Activated CD4-positive, alpha-beta T cell treated with anti-CD3 and anti-CD28 coated beads, Interleukin-2, amount 10 ng/mL, durations not matched to agents 7 days and 5 days (primary cell): ENCODE measurements around the gene METTL21A. TPM values are rescaled to one million over a fixed set of nuclear protein-coding genes. Genes with fewer than 3 reads are reported as not detected.
"Not testable (repeated sequence)": the region's sequence is repeated elsewhere in the genome, so short reads cannot be mapped to it uniquely, and the experiment has no call there.

Experiments
- CTCF ChIA-PET: fragments of 350-600 bp; sonication (Branson Sonifier 250); formaldehyde crosslinking; loops from one replicate; lab custom pipeline; 2021; ENCODE audit warnings: antibody characterized with exemption; lab: Charles Lee
- POLR2A ChIA-PET: fragments of 350-600 bp; sonication (Branson Sonifier 250); formaldehyde crosslinking; loops from one replicate; lab custom pipeline; 2021; ENCODE audit warnings: antibody characterized with exemption; lab: Charles Lee
- DNase-seq: peaks from one replicate; pipeline ENCODE4 v3.0.0-alpha.2; 2020
- H3K27ac Mint-ChIP-seq: one replicate; pipeline ENCODE4 v1.8.0; 2021; ENCODE audit warnings: mild to moderate bottlenecking, moderate library complexity, mixed read lengths
- H3K27me3 Mint-ChIP-seq: one replicate; pipeline ENCODE4 v1.8.0; 2021; ENCODE audit warnings: mixed read lengths
- H3K36me3 Mint-ChIP-seq: one replicate; pipeline ENCODE4 v1.8.0; 2021; ENCODE audit warnings: low read depth, mixed read lengths
- H3K4me1 Mint-ChIP-seq: one replicate; pipeline ENCODE4 v1.8.0; 2021; ENCODE audit warnings: mixed read lengths
- H3K4me3 Mint-ChIP-seq: one replicate; pipeline ENCODE4 v1.8.0; 2021; ENCODE audit warnings: mild to moderate bottlenecking, moderate library complexity, mixed read lengths
- H3K9me3 Mint-ChIP-seq: one replicate; pipeline ENCODE4 v1.8.0; 2021; ENCODE audit warnings: mixed read lengths
- total RNA-seq, 2 experiments: library from RNA; stranded (reverse); gene quantifications; one replicate each; pipeline ENCODE4 v1.2.3, GENCODE V29; 2021

METTL21A gene
- total RNA-seq, 2 experiments from 2014 or later, result 18.8 to 19.3 TPM

- Mint-ChIP-seq H3K36me3 (no peaks in the 10 kb centered on the region), H3K27me3 (peaks cover 4% of the 10 kb centered on the region), H3K4me3 (no peak overlapping the region), H3K27ac (no peak overlapping the region), H3K9me3 (peaks cover 13% of the 10 kb centered on the region), H3K4me1 (no peaks in the 10 kb centered on the region)
- no peak for DNase-seq
- POLR2A ChIA-PET, result interaction anchor here (0.6 kb wide), 1 partner anchor 490 kb away, joined by 3 read pairs; no protein-coding TSS in a partner anchor
- CTCF ChIA-PET, result no interaction called here
Measured at GRCh38 chr2:207640661-207641060, 15.5 kb upstream of the METTL21A start.

- Mint-ChIP-seq H3K4me3 (no peak overlapping the region), H3K4me1 (no peaks in the 10 kb centered on the region), H3K36me3 (no peaks in the 10 kb centered on the region), H3K27ac (no peak overlapping the region), H3K27me3 (peaks cover 4% of the 10 kb centered on the region), H3K9me3 (peaks cover 13% of the 10 kb centered on the region)
- POLR2A ChIA-PET, result interaction anchor here (0.6 kb wide), 1 partner anchor 489 kb away, joined by 3 read pairs; no protein-coding TSS in a partner anchor
- CTCF ChIA-PET, result no interaction called here
- DNase-seq, result no peak
Measured at GRCh38 chr2:207640160-207640559, 15.0 kb upstream of the METTL21A start.

- peaks cover 13% of the 10 kb centered on the region for H3K9me3 Mint-ChIP-seq
- peak overlapping the region; percentile 46 for H3K27ac Mint-ChIP-seq
- H3K4me1 Mint-ChIP-seq, DNase-seq, H3K36me3 Mint-ChIP-seq, CTCF ChIA-PET, POLR2A ChIA-PET, H3K27me3 Mint-ChIP-seq, H3K4me3 Mint-ChIP-seq: not testable (repeated sequence)
Measured at GRCh38 chr2:207639288-207639687, 14.1 kb upstream of the METTL21A start.

- CTCF ChIA-PET, result interaction anchor here (2.4 kb wide), 1 partner anchor 10 kb away, joined by 17 read pairs; the partner anchor contains the start of gene METTL21A
- POLR2A ChIA-PET, result no interaction called here
Measured at GRCh38 chr2:207635468-207636200, 10.4 kb upstream of the METTL21A start.

GRCh38 chr2:207633686-207634085 lies 8.5 kb upstream of the METTL21A start:
- Mint-ChIP-seq H3K27ac (no peak overlapping the region), H3K27me3 (no peaks in the 10 kb centered on the region), H3K9me3 (no peaks in the 10 kb centered on the region), H3K4me3 (no peak overlapping the region), H3K4me1 (peaks cover 5% of the 10 kb centered on the region), H3K36me3 (no peaks in the 10 kb centered on the region)
- ChIA-PET POLR2A (no interaction called here), CTCF (interaction anchor here (1.3 kb wide), 1 partner anchor 40 kb away, joined by 3 read pairs; no protein-coding TSS in a partner anchor)
- DNase-seq, result no peak

More at GRCh38 chr2:207635468-207636200, 10.4 kb upstream of the METTL21A start:
- Mint-ChIP-seq H3K4me3 (no peak overlapping the region), H3K36me3 (no peaks in the 10 kb centered on the region), H3K4me1 (peaks cover 5% of the 10 kb centered on the region), H3K27ac (no peak overlapping the region), H3K27me3 (no peaks in the 10 kb centered on the region), H3K9me3 (peaks cover 5% of the 10 kb centered on the region)
- DNase-seq, result no peak

- ChIA-PET POLR2A (no interaction called here), CTCF (interaction anchor here (1.3 kb wide), 1 partner anchor 39 kb away, joined by 3 read pairs; no protein-coding TSS in a partner anchor)
- DNase-seq, result peak; percentile 9
- Mint-ChIP-seq H3K36me3 (no peaks in the 10 kb centered on the region), H3K27me3 (no peaks in the 10 kb centered on the region), H3K4me3 (no peak overlapping the region), H3K4me1 (peaks cover 5% of the 10 kb centered on the region), H3K9me3 (no peaks in the 10 kb centered on the region), H3K27ac (no peak overlapping the region)
Measured at GRCh38 chr2:207632575-207633493, 7.6 kb upstream of the METTL21A start.

GRCh38 chr2:207630491-207630890 lies 5.3 kb upstream of the METTL21A start:
- ChIA-PET CTCF (interaction anchor here (0.6 kb wide), 3 partner anchors 16 to 410 kb away, joined by 3 read pairs; no protein-coding TSS in a partner anchor), POLR2A (no interaction called here)
- Mint-ChIP-seq H3K27ac (no peak overlapping the region), H3K36me3 (no peaks in the 10 kb centered on the region), H3K4me1 (peaks cover 15% of the 10 kb centered on the region), H3K4me3 (no peak overlapping the region), H3K27me3 (no peaks in the 10 kb centered on the region), H3K9me3 (no peaks in the 10 kb centered on the region)
- DNase-seq, result no peak

- Mint-ChIP-seq H3K27me3 (no peaks in the 10 kb centered on the region), H3K4me1 (peaks cover 15% of the 10 kb centered on the region), H3K9me3 (no peaks in the 10 kb centered on the region), H3K27ac (no peak overlapping the region), H3K4me3 (no peak overlapping the region), H3K36me3 (no peaks in the 10 kb centered on the region)
- CTCF ChIA-PET, result no interaction called here
- POLR2A ChIA-PET, result no interaction called here
- DNase-seq, result no peak
Measured at GRCh38 chr2:207629553-207629952, 4.4 kb upstream of the METTL21A start.

- no peaks in the 10 kb centered on the region for H3K9me3 Mint-ChIP-seq
- peaks cover 26% of the 10 kb centered on the region for H3K36me3 Mint-ChIP-seq
- no peaks in the 10 kb centered on the region for H3K27me3 Mint-ChIP-seq
- DNase-seq, result peak; percentile 72
- CTCF ChIA-PET, result interaction anchor here (0.5 to 2.6 kb wide), 18 partner anchors 11 to 859 kb away, joined by 3 to 17 read pairs (median 4); partner anchors contain the start of genes FASTKD2 and MDH1B
- peak overlapping the region; percentile 93 for H3K4me3 Mint-ChIP-seq
- H3K27ac Mint-ChIP-seq, result peak overlapping the region; percentile 96
- POLR2A ChIA-PET, result interaction anchor here (0.6 to 2.2 kb wide), 4 partner anchors 91 to 119 kb away, joined by 3 to 12 read pairs (median 8); partner anchors contain the start of gene CREB1
- H3K4me1 Mint-ChIP-seq, result peaks cover 53% of the 10 kb centered on the region
Measured at GRCh38 chr2:207624185-207625013, 795 bp downstream of the METTL21A start.

GRCh38 chr2:207621501-207622039 lies 3.6 kb downstream of the METTL21A start:
- Mint-ChIP-seq H3K9me3 (no peaks in the 10 kb centered on the region), H3K4me1 (peaks cover 56% of the 10 kb centered on the region), H3K4me3 (no peak overlapping the region), H3K27me3 (no peaks in the 10 kb centered on the region), H3K36me3 (peaks cover 42% of the 10 kb centered on the region), H3K27ac (no peak overlapping the region)
- no peak for DNase-seq
- POLR2A ChIA-PET, result interaction anchor here (0.6 kb wide), 1 partner anchor 90 kb away, joined by 3 read pairs; the partner anchor contains the start of gene CCNYL1
- CTCF ChIA-PET, result interaction anchor here (0.5 to 0.6 kb wide), 3 partner anchors 46 to 1589 kb away, joined by 3 to 9 read pairs (median 4); no protein-coding TSS in a partner anchor

- Mint-ChIP-seq H3K27me3 (no peaks in the 10 kb centered on the region), H3K4me3 (no peak overlapping the region), H3K9me3 (no peaks in the 10 kb centered on the region), H3K4me1 (peaks cover 55% of the 10 kb centered on the region), H3K27ac (peak overlapping the region; percentile 79), H3K36me3 (peaks cover 50% of the 10 kb centered on the region)
- ChIA-PET CTCF (interaction anchor here (0.8 kb wide), 1 partner anchor 35 kb away, joined by 3 read pairs; no protein-coding TSS in a partner anchor), POLR2A (no interaction called here)
- DNase-seq, result peak; percentile 13
Measured at GRCh38 chr2:207619764-207620203, 5.4 kb downstream of the METTL21A start.
